GM21529 (cell line): ENCODE measurements around the gene RHOG.
"Not testable (repeated sequence)": the region's sequence is repeated elsewhere in the genome, so short reads cannot be mapped to it uniquely, and the experiment has no call there.

Source experiments
- ATAC-seq: cut with Tn5 transposase; IDR thresholded peaks from one replicate; pipeline ENCODE4 v1.9.1; 2021; ENCODE audit not compliant: unreplicated experiment

The RHOG gene

GRCh38 chr11:3810951-3811350, 29.8 kb downstream of the RHOG start:
- ATAC-seq: no peak

GRCh38 chr11:3810446-3810845, 30.3 kb downstream of the RHOG start:
- ATAC-seq: no peak

- no peak for ATAC-seq
These were observed 31.2 kb downstream of the RHOG start for GRCh38 chr11:3809624-3809928.

- peak; percentile 81 for ATAC-seq
These were observed 31.7 kb downstream of the RHOG start for GRCh38 chr11:3808861-3809623.

- ATAC-seq: peak; percentile 73
These were observed 32.6 kb downstream of the RHOG start, which contains the start of gene PGAP2 for GRCh38 chr11:3807909-3808860. PGAP2 (plus strand) TSS chr11:3808560; CDS start chr11:3811260, 2,700 bp downstream.

- no peak for ATAC-seq
These were observed 36.8 kb downstream of the RHOG start for GRCh38 chr11:3803726-3804495.

GRCh38 chr11:3802011-3802790, 38.6 kb downstream of the RHOG start:
- ATAC-seq: no peak

GRCh38 chr11:3799873-3800272, 40.9 kb downstream of the RHOG start:
- no peak for ATAC-seq

- ATAC-seq: no peak
These were observed 41.6 kb downstream of the RHOG start for GRCh38 chr11:3799143-3799542.

- peak; percentile 94 for ATAC-seq
These were observed 43.2 kb downstream of the RHOG start, which contains the start of gene NUP98 for GRCh38 chr11:3797329-3798090. NUP98 (minus strand) TSS chr11:3797554; CDS start chr11:3782117, 15,437 bp downstream.

GRCh38 chr11:3796801-3797328, 43.9 kb downstream of the RHOG start:
- ATAC-seq: peak; percentile 26

- ATAC-seq: no peak
These were observed 44.4 kb downstream of the RHOG start for GRCh38 chr11:3796346-3796745.

- no peak for ATAC-seq
These were observed 44.8 kb downstream of the RHOG start for GRCh38 chr11:3796002-3796311.

GRCh38 chr11:3795131-3796001, 45.4 kb downstream of the RHOG start:
- ATAC-seq: no peak

- ATAC-seq: not testable (repeated sequence)
These were observed 46.4 kb downstream of the RHOG start for GRCh38 chr11:3794387-3794786.

GRCh38 chr11:3786781-3787428, 53.9 kb downstream of the RHOG start:
- ATAC-seq: no peak

- no peak for ATAC-seq
These were observed 57.1 kb downstream of the RHOG start for GRCh38 chr11:3783611-3784010.

- ATAC-seq: no peak
These were observed 57.8 kb downstream of the RHOG start for GRCh38 chr11:3782963-3783362.
